ENCODE measurements around the gene SH3BGRL2.

The SH3BGRL2 gene

GRCh38 chr6:79630883-79631692 lies at the start of gene SH3BGRL2:
TSS of gene SH3BGRL2 (plus strand) at chr6:79631329. CDS start at chr6:79631462, 133 bp downstream.
- DNase-seq: peak in 1 of 2 experiments; percentile 42

- no peak for DNase-seq
Measured at GRCh38 chr6:79584332-79584731, 46.8 kb upstream of the SH3BGRL2 start.

GRCh38 chr6:79586548-79586947 lies 44.6 kb upstream of the SH3BGRL2 start:
- peak in 1 of 2 experiments; percentile 54 for DNase-seq

GRCh38 chr6:79589701-79590100 lies 41.4 kb upstream of the SH3BGRL2 start:
- no peak for DNase-seq

GRCh38 chr6:79597155-79597554 lies 34.0 kb upstream of the SH3BGRL2 start:
- DNase-seq: no peak

GRCh38 chr6:79598012-79598411 lies 33.1 kb upstream of the SH3BGRL2 start:
- DNase-seq: no peak

- no peak for DNase-seq
Measured at GRCh38 chr6:79599725-79600259, 31.3 kb upstream of the SH3BGRL2 start.

GRCh38 chr6:79600313-79600712 lies 30.8 kb upstream of the SH3BGRL2 start:
- DNase-seq: no peak

GRCh38 chr6:79600812-79601609 lies 30.1 kb upstream of the SH3BGRL2 start:
- DNase-seq: no peak

- no peak for DNase-seq
Measured at GRCh38 chr6:79602859-79603258, 28.3 kb upstream of the SH3BGRL2 start.

GRCh38 chr6:79604583-79605037 lies 26.5 kb upstream of the SH3BGRL2 start:
- DNase-seq: peak in 1 of 2 experiments; percentile 10

- no peak for DNase-seq
Measured at GRCh38 chr6:79605061-79605460, 26.1 kb upstream of the SH3BGRL2 start.

- peak in 1 of 2 experiments; percentile 10 for DNase-seq
Measured at GRCh38 chr6:79605968-79606764, 25.0 kb upstream of the SH3BGRL2 start.

GRCh38 chr6:79607000-79607399 lies 24.1 kb upstream of the SH3BGRL2 start:
- DNase-seq: no peak

GRCh38 chr6:79608334-79609224 lies 22.6 kb upstream of the SH3BGRL2 start:
- DNase-seq: no peak

GRCh38 chr6:79609225-79609595 lies 21.9 kb upstream of the SH3BGRL2 start:
- no peak for DNase-seq

- no peak for DNase-seq
Measured at GRCh38 chr6:79610306-79611009, 20.7 kb upstream of the SH3BGRL2 start.

- no peak for DNase-seq
Measured at GRCh38 chr6:79612457-79612856, 18.7 kb upstream of the SH3BGRL2 start.

GRCh38 chr6:79612918-79613317 lies 18.2 kb upstream of the SH3BGRL2 start:
- DNase-seq: no peak

GRCh38 chr6:79613912-79614311 lies 17.2 kb upstream of the SH3BGRL2 start:
- DNase-seq: no peak

All from SW 1271 (cell line).